Tibial nerve (tissue), 4 donors: ENCODE data around the gene KRT79.

ENCODE experiments used
- EP300 ChIP-seq, 2 donors: sonication (generic); formaldehyde crosslinking; IDR thresholded peaks; one replicate each; pipeline ENCODE4 v1.6.1; 2017; ENCODE audit warnings: antibody characterized with exemption in 2 of 2, mild to moderate bottlenecking in 1 of 2
- TF ChIP-seq, protein P1 (sequence below), 5 experiments: fragments of 200-600 bp in 3 of 5; fragments of 450-650 bp in 2 of 5; sonication (generic) in 3 of 5; IDR thresholded peaks; one replicate each; pipeline ENCODE4 v1.5.1; 2016 to 2019; ENCODE audit warnings: antibody characterized with exemption in 5 of 5, mild to moderate bottlenecking in 3 of 5, moderate library complexity in 2 of 5

DNA sequence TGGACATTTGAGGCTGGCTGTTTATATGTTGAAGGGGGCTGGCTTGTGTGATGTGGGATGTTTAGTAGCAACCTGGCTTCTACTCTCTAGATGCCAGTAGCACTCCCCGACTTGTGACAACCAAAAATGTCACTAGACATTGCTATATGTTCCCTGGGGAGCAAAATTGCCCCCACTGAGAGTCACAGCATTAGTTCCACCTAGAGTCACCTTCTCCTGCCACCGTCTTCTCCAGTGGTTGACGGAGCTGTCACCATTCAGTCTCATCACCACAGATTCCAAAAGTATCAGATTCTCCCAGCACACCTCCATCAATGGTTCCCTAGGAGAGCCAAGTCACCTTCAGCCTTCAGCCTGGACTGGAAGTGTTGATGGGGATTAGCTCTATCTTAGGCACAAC lies 49.2 kb downstream of the KRT79 start:
- TF ChIP-seq, protein P1, sequence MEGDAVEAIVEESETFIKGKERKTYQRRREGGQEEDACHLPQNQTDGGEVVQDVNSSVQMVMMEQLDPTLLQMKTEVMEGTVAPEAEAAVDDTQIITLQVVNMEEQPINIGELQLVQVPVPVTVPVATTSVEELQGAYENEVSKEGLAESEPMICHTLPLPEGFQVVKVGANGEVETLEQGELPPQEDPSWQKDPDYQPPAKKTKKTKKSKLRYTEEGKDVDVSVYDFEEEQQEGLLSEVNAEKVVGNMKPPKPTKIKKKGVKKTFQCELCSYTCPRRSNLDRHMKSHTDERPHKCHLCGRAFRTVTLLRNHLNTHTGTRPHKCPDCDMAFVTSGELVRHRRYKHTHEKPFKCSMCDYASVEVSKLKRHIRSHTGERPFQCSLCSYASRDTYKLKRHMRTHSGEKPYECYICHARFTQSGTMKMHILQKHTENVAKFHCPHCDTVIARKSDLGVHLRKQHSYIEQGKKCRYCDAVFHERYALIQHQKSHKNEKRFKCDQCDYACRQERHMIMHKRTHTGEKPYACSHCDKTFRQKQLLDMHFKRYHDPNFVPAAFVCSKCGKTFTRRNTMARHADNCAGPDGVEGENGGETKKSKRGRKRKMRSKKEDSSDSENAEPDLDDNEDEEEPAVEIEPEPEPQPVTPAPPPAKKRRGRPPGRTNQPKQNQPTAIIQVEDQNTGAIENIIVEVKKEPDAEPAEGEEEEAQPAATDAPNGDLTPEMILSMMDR (IDR thresholded peaks at IDR 0.05): no peak
- TF ChIP-seq EP300 (IDR thresholded peaks at IDR 0.05): no peak
